Measurements from ENCODE around the gene HHIPL1. TPM values are rescaled to one million over a fixed set of nuclear protein-coding genes. Genes with fewer than 3 reads are reported as not detected.

HHIPL1 gene
- total RNA-seq, 6 experiments from 2014 or later = 0.43 to 1.4 (median 0.66) TPM

GRCh38 chr14:99679996-99680395 lies 35.1 kb downstream of the HHIPL1 start:
- DNase-seq (no peak), ATAC-seq (no peak)
- TF ChIP-seq POLR2A (IDR thresholded peaks at IDR 0.05) (no peak), CTCF (IDR thresholded peaks at IDR 0.05) (no peak)

GRCh38 chr14:99681101-99681831 lies 36.3 kb downstream of the HHIPL1 start:
- intact Hi-C loops (cut with DNase I) = loop anchor here in 1 of 2 donors (5.0 kb wide), 1 partner anchor 206 kb away; no protein-coding TSS in a partner anchor
- peak in 1 of 3 donors; percentile 31 for DNase-seq
- ATAC-seq = no peak

More at GRCh38 chr14:99679996-99680395, 35.1 kb downstream of the HHIPL1 start:
- Histone ChIP-seq H3K4me1 (peaks cover 0 to 10% (median 2%) of the 10 kb centered on the region in 4 donors), H3K27ac (no peak overlapping the region), H3K27me3 (no peaks in the 10 kb centered on the region), H3K36me3 (no peaks in the 10 kb centered on the region), H3K9me3 (no peaks in the 10 kb centered on the region), H3K4me3 (no peak overlapping the region)
- intact Hi-C loops (cut with DNase I) = loop anchor here in 1 of 2 donors (5.0 kb wide), 1 partner anchor 207 kb away; no protein-coding TSS in a partner anchor
- WGBS (ENCODE audit: insufficient coverage, low coverage, low lambda C conversion rate, missing lambda C conversion rate) = 64% methylated on average over 5 of the region's 5 CpGs

GRCh38 chr14:99681832-99682148 lies 36.9 kb downstream of the HHIPL1 start:
- ATAC-seq (no peak), DNase-seq (peak in 1 of 3 donors; percentile 40)
- H3K27me3 ChIP-seq = no peaks in the 10 kb centered on the region
- TF ChIP-seq CTCF (IDR thresholded peaks at IDR 0.05) (no peak), POLR2A (IDR thresholded peaks at IDR 0.05) (no peak)
- H3K4me1 ChIP-seq = peaks cover 0 to 10% (median 2%) of the 10 kb centered on the region in 4 donors
- no peaks in the 10 kb centered on the region for H3K9me3 ChIP-seq
- 40% methylated on average over 1 of the region's 11 CpGs for WGBS (ENCODE audit: insufficient coverage, low coverage, low lambda C conversion rate, missing lambda C conversion rate)
- no peak overlapping the region for H3K27ac ChIP-seq
- intact Hi-C loops (cut with DNase I) = loop anchor here in 1 of 2 donors (5.0 kb wide), 1 partner anchor 206 kb away; no protein-coding TSS in a partner anchor
- H3K36me3 ChIP-seq = no peaks in the 10 kb centered on the region
- no peak overlapping the region for H3K4me3 ChIP-seq

More at GRCh38 chr14:99681101-99681831, 36.3 kb downstream of the HHIPL1 start:
- Histone ChIP-seq H3K4me3 (no peak overlapping the region), H3K27ac (no peak overlapping the region), H3K9me3 (no peaks in the 10 kb centered on the region), H3K36me3 (no peaks in the 10 kb centered on the region), H3K27me3 (no peaks in the 10 kb centered on the region), H3K4me1 (peaks cover 0 to 10% (median 2%) of the 10 kb centered on the region in 4 donors)
- 55% methylated on average over 3 of the region's 12 CpGs for WGBS (ENCODE audit: insufficient coverage, low coverage, low lambda C conversion rate, missing lambda C conversion rate)
- no peak for TF ChIP-seq POLR2A (IDR thresholded peaks at IDR 0.05)
- no peak for TF ChIP-seq CTCF (IDR thresholded peaks at IDR 0.05)

- Histone ChIP-seq H3K9me3 (no peaks in the 10 kb centered on the region), H3K27me3 (no peaks in the 10 kb centered on the region), H3K4me3 (peak overlapping the region; percentile 69 to 87 (median 83)), H3K27ac (peak overlapping the region; percentile 58 to 66 (median 63)), H3K4me1 (peaks cover 0 to 10% (median 2%) of the 10 kb centered on the region in 4 donors), H3K36me3 (no peaks in the 10 kb centered on the region)
- DNase-seq (peak; percentile 83 to 84 (median 84)), ATAC-seq (peak; percentile 53 to 59 (median 58))
- TF ChIP-seq CTCF (IDR thresholded peaks at IDR 0.05) (peak; percentile 83 to 98 (median 96)), POLR2A (IDR thresholded peaks at IDR 0.05) (no peak)
- 0% methylated on average over 25 of the region's 42 CpGs for WGBS (ENCODE audit: insufficient coverage, low coverage, low lambda C conversion rate, missing lambda C conversion rate)
- intact Hi-C loops (cut with DNase I) = loop anchor here in 1 of 2 donors (5.0 kb wide), 1 partner anchor 204 kb away; no protein-coding TSS in a partner anchor
Measured at GRCh38 chr14:99682809-99683618, 38.1 kb downstream of the HHIPL1 start.
